Activated CD4-positive, CD25-positive, alpha-beta regulatory T cell treated with anti-CD3 and anti-CD28 coated beads, Interleukin-2, amount 50 U/mL, for 72 hours (primary cell): ENCODE measurements around the gene FRMD5.
"Not testable (repeated sequence)": the region's sequence is repeated elsewhere in the genome, so short reads cannot be mapped to it uniquely, and the experiment has no call there.

Source experiments
- DNase-seq: peaks from one replicate; pipeline ENCODE4 v3.0.0; 2021

FRMD5 gene

GRCh38 chr15:44195151-44195740 lies at the start of gene FRMD5:
TSS of gene FRMD5 (minus strand) at chr15:44195271.
- peak; percentile 87 for DNase-seq

GRCh38 chr15:44243829-44244228 lies 48.8 kb upstream of the FRMD5 start:
- DNase-seq = no peak

- DNase-seq = no peak
These were observed 48.1 kb upstream of the FRMD5 start for GRCh38 chr15:44243141-44243540.

GRCh38 chr15:44231842-44232241 lies 36.8 kb upstream of the FRMD5 start:
- no peak for DNase-seq

GRCh38 chr15:44229301-44229700 lies 34.2 kb upstream of the FRMD5 start:
- not testable (repeated sequence) for DNase-seq

GRCh38 chr15:44227584-44227983 lies 32.5 kb upstream of the FRMD5 start:
- no peak for DNase-seq

- DNase-seq = not testable (repeated sequence)
These were observed 31.9 kb upstream of the FRMD5 start for GRCh38 chr15:44227001-44227400.

GRCh38 chr15:44222478-44222877 lies 27.4 kb upstream of the FRMD5 start:
- DNase-seq = no peak

- DNase-seq = no peak
These were observed 24.0 kb upstream of the FRMD5 start for GRCh38 chr15:44219073-44219472.

- DNase-seq = no peak
These were observed 21.9 kb upstream of the FRMD5 start for GRCh38 chr15:44216958-44217357.

GRCh38 chr15:44215594-44215993 lies 20.5 kb upstream of the FRMD5 start:
- no peak for DNase-seq

GRCh38 chr15:44208956-44209355 lies 13.9 kb upstream of the FRMD5 start:
- DNase-seq = no peak

- no peak for DNase-seq
These were observed 12.6 kb upstream of the FRMD5 start for GRCh38 chr15:44207643-44208042.

GRCh38 chr15:44199393-44199792 lies 4.3 kb upstream of the FRMD5 start:
- DNase-seq = no peak

- DNase-seq = peak; percentile 49
These were observed 534 bp downstream of the FRMD5 start for GRCh38 chr15:44194323-44195150.

GRCh38 chr15:44193651-44194322 lies 1.3 kb downstream of the FRMD5 start:
- DNase-seq = no peak

- no peak for DNase-seq
These were observed 6.3 kb downstream of the FRMD5 start for GRCh38 chr15:44188795-44189194.

GRCh38 chr15:44186705-44187104 lies 8.4 kb downstream of the FRMD5 start:
- no peak for DNase-seq

GRCh38 chr15:44183363-44183762 lies 11.7 kb downstream of the FRMD5 start:
- DNase-seq = no peak

GRCh38 chr15:44181410-44181809 lies 13.7 kb downstream of the FRMD5 start:
- no peak for DNase-seq

GRCh38 chr15:44177139-44177538 lies 17.9 kb downstream of the FRMD5 start:
- no peak for DNase-seq

GRCh38 chr15:44173813-44174212 lies 21.3 kb downstream of the FRMD5 start:
- no peak for DNase-seq

GRCh38 chr15:44163370-44163769 lies 31.7 kb downstream of the FRMD5 start:
- DNase-seq = no peak

GRCh38 chr15:44160796-44161195 lies 34.3 kb downstream of the FRMD5 start:
- no peak for DNase-seq
